AG09309 (cell line): ENCODE results near the gene JAK1.
A peak's percentile ranks its signal among the peaks of the same experiment; 100 is the strongest.

Source experiments
- DNase-seq: peaks from one replicate; pipeline ENCODE4 v3.0.0-alpha.2; 2010; ENCODE audit warnings: low read depth
- H3K4me3 ChIP-seq: 2 replicates; pipeline ENCODE4 v1.5.1; 2011; ENCODE audit warnings: mild to moderate bottlenecking, low read depth, low read length, moderate library complexity; ENCODE audit not compliant: control insufficient read depth
- CTCF ChIP-seq: IDR thresholded peaks from 2 replicates; pipeline ENCODE4 v1.5.1; 2011; ENCODE audit warnings: mild to moderate bottlenecking, low read depth, low read length, inconsistent platforms; ENCODE audit not compliant: insufficient read depth, control insufficient read depth; ENCODE audit errors: missing control alignments

Gene JAK1

GRCh38 chr1:64881281-64881680, 85.1 kb downstream of the JAK1 start:
- TF ChIP-seq CTCF, result no peak
- no peak overlapping the region for H3K4me3 ChIP-seq
- DNase-seq, result peak; percentile 13

- no peak for TF ChIP-seq CTCF
These were observed 85.9 kb downstream of the JAK1 start for GRCh38 chr1:64880449-64880848.

GRCh38 chr1:64878931-64879611, 87.3 kb downstream of the JAK1 start:
- no peak overlapping the region for H3K4me3 ChIP-seq
- DNase-seq, result no peak
- TF ChIP-seq CTCF, result no peak

More at GRCh38 chr1:64880449-64880848, 85.9 kb downstream of the JAK1 start:
- no peak for DNase-seq
- H3K4me3 ChIP-seq, result no peak overlapping the region

GRCh38 chr1:64878090-64878489, 88.3 kb downstream of the JAK1 start:
- H3K4me3 ChIP-seq, result no peak overlapping the region
- no peak for TF ChIP-seq CTCF
- DNase-seq, result no peak

GRCh38 chr1:64877598-64877997, 88.8 kb downstream of the JAK1 start:
- no peak overlapping the region for H3K4me3 ChIP-seq
- TF ChIP-seq CTCF, result no peak
- no peak for DNase-seq

- DNase-seq, result no peak
- no peak overlapping the region for H3K4me3 ChIP-seq
- TF ChIP-seq CTCF, result no peak
These were observed 89.2 kb downstream of the JAK1 start for GRCh38 chr1:64877151-64877550.
